ENCODE results near the gene CFAP99. TPM values are rescaled to one million over a fixed set of nuclear protein-coding genes. Genes with fewer than 3 reads are reported as not detected.

The CFAP99 gene
- polyA plus RNA-seq, 1 donor: not detected

- DNase-seq: no peak
These were observed 92.9 kb downstream of the CFAP99 start for GRCh38 chr4:2511645-2512131.

Other genes starting within 250 kb of the CFAP99 start
- gene HAUS3, start 176.8 kb upstream of the CFAP99 start, polyA plus RNA-seq (ENCODE audit: insufficient read length): 13.7 TPM
- 3.1 TPM for gene POLN, start 176.8 kb upstream of the CFAP99 start, polyA plus RNA-seq (ENCODE audit: insufficient read length)
- 69.2 TPM for gene MXD4, start 156.8 kb upstream of the CFAP99 start, polyA plus RNA-seq (ENCODE audit: insufficient read length)
- gene ZFYVE28, start 310 bp upstream of the CFAP99 start, polyA plus RNA-seq (ENCODE audit: insufficient read length): 2.5 TPM
- 39.6 TPM for gene RNF4, start 50.2 kb downstream of the CFAP99 start, polyA plus RNA-seq (ENCODE audit: insufficient read length)
- 23.6 TPM for gene FAM193A, start 117.7 kb downstream of the CFAP99 start, polyA plus RNA-seq (ENCODE audit: insufficient read length)